GM12878 (cell line): ENCODE data around the gene CCP110. TPM values are rescaled to one million over a fixed set of nuclear protein-coding genes. Genes with fewer than 3 reads are reported as not detected.

Experiments
- ATAC-seq: fragments of 200-7000 bp; cut with Tn5 transposase; 3 replicates; pipeline ENCODE4 v1.9.1; 2020; ENCODE audit warnings: mild to moderate bottlenecking, moderate library complexity
- BruUV-seq: library from RNA; stranded (reverse); fragments of 400-500 nt; replicated peaks from 2 replicates; lab custom pipeline; 2021; lab: Mats Ljungman, UMichigan
- CTCF ChIA-PET: fragments of 300-600 bp; sonication (Branson Sonifier 250); formaldehyde crosslinking; extraction: SDS; loops from one replicate; lab custom pipeline; 2021; ENCODE audit warnings: inconsistent platforms; lab: Yijun Ruan, JAX
- POLR2A ChIA-PET: fragments of 350-600 bp; formaldehyde crosslinking; extraction: SDS; loops from one replicate; lab custom pipeline; 2021; ENCODE audit warnings: inconsistent platforms; lab: Charles Lee
- RAD21 ChIA-PET: fragments of 300-600 bp; sonication (Branson Sonifier 250); formaldehyde crosslinking; loops from one replicate; lab custom pipeline; 2023; ENCODE audit warnings: antibody characterized with exemption; ENCODE audit not compliant: unreplicated experiment; lab: Charles Lee
- SMC1A ChIA-PET: fragments of 300-600 bp; sonication (Branson Sonifier 250); formaldehyde crosslinking; loops from one replicate; lab custom pipeline; 2023; ENCODE audit not compliant: unreplicated experiment, uncharacterized antibody; lab: Charles Lee
- DNase-seq: peaks from one replicate; pipeline ENCODE4 v3.0.0-alpha.2; 2011; ENCODE audit warnings: low read depth, low spot score
- FAIRE-seq: peaks from 3 replicates; lab custom pipeline; 2011; peaks lifted over from hg19 to GRCh38; lab: Jason Lieb, UNC
- H2AFZ ChIP-seq: 2 replicates; pipeline ENCODE4 v1.6.0; 2011; ENCODE audit warnings: low read depth, low read length, control low read depth; ENCODE audit not compliant: control insufficient read depth
- H3K27ac ChIP-seq: 2 replicates; pipeline ENCODE4 v1.5.1; 2011; ENCODE audit warnings: control low read depth; ENCODE audit not compliant: control insufficient read depth, insufficient read depth
- H3K27me3 ChIP-seq, 2 experiments: replicated peaks in 1 of 2; 2 replicates each; pipeline versions ENCODE4 v1.6.0 to v1.6.1; 2011; ENCODE audit warnings: low read length in 1 of 2; ENCODE audit not compliant: control insufficient read depth in 2 of 2, insufficient read depth in 2 of 2
- H3K36me3 ChIP-seq, 2 experiments: 2 replicates each; pipeline ENCODE4 v1.5.1; 2011; ENCODE audit warnings: low read length in 1 of 2; ENCODE audit not compliant: control insufficient read depth in 2 of 2, insufficient read depth in 2 of 2
- H3K4me1 ChIP-seq: 2 replicates; pipeline ENCODE4 v1.6.1; 2011; ENCODE audit warnings: mild to moderate bottlenecking, low read length, moderate library complexity, mixed read lengths; ENCODE audit not compliant: control insufficient read depth, insufficient read depth
- H3K4me2 ChIP-seq: 2 replicates; pipeline ENCODE4 v1.6.0; 2011; ENCODE audit warnings: control low read depth; ENCODE audit not compliant: control insufficient read depth, insufficient read depth
- H3K4me3 ChIP-seq: fragments of 200-600 bp; sonication (generic); 2 replicates; pipeline ENCODE4 v1.5.1; 2016
- H3K79me2 ChIP-seq: 2 replicates; pipeline ENCODE4 v1.6.0; 2011; ENCODE audit warnings: low read length; ENCODE audit not compliant: control insufficient read depth, insufficient read depth
- H3K9ac ChIP-seq: 2 replicates; pipeline ENCODE4 v1.8.0; 2011; ENCODE audit warnings: low read length, control low read depth, mixed read lengths; ENCODE audit not compliant: control insufficient read depth, insufficient read depth
- H3K9me3 ChIP-seq: replicated peaks from 3 replicates; pipeline ENCODE4 v1.5.1; 2011; ENCODE audit warnings: mild to moderate bottlenecking, low read length; ENCODE audit not compliant: control insufficient read depth, insufficient read depth
- H4K20me1 ChIP-seq: 2 replicates; pipeline ENCODE4 v1.6.0; 2011; ENCODE audit not compliant: control insufficient read depth, insufficient read depth
- ATF7 ChIP-seq: fragments of 450-650 bp; IDR thresholded peaks from 2 replicates; pipeline ENCODE4 v1.6.1; 2016; ENCODE audit warnings: low read depth, mild to moderate bottlenecking
- BCLAF1 ChIP-seq: fragments of 450-650 bp; IDR thresholded peaks from 2 replicates; pipeline ENCODE4 v1.6.1; 2017; ENCODE audit warnings: antibody characterized with exemption, mild to moderate bottlenecking, moderate library complexity
- BHLHE40 ChIP-seq, 2 experiments: fragments of 450-650 bp in 1 of 2; IDR thresholded peaks; 2 replicates each; pipeline ENCODE4 v1.6.1; 2011 to 2017; ENCODE audit warnings: low read depth in 2 of 2, borderline replicate concordance in 1 of 2, improper control_type of control experiment in 1 of 2, low read length in 1 of 2, mild to moderate bottlenecking in 1 of 2
- EZH2 ChIP-seq: IDR thresholded peaks from 2 replicates; pipeline ENCODE4 v1.6.1; 2012; ENCODE audit warnings: low read depth, mild to moderate bottlenecking, control low read depth, inconsistent platforms, low read length, borderline replicate concordance; ENCODE audit not compliant: control insufficient read depth
- PAX5 ChIP-seq: IDR thresholded peaks from 2 replicates; pipeline ENCODE4 v1.6.1; 2011; ENCODE audit warnings: low read depth, low read length, borderline replicate concordance
- PBX3 ChIP-seq: IDR thresholded peaks from 2 replicates; pipeline ENCODE4 v1.6.1; 2011; ENCODE audit warnings: mild to moderate bottlenecking, low read depth, low read length, moderate library complexity; ENCODE audit not compliant: insufficient replicate concordance
- SMC3 ChIP-seq: IDR thresholded peaks from 2 replicates; pipeline ENCODE4 v1.6.1; 2011; ENCODE audit warnings: low read length, improper control_type of control experiment, borderline replicate concordance
- SUPT20H ChIP-seq: IDR thresholded peaks from 2 replicates; pipeline ENCODE4 v1.6.1; 2011; ENCODE audit warnings: low read depth, mild to moderate bottlenecking, low read length, moderate library complexity, borderline replicate concordance; ENCODE audit not compliant: control insufficient read depth
- TCF7 ChIP-seq: IDR thresholded peaks from 2 replicates; pipeline ENCODE4 v1.6.1; 2014; ENCODE audit warnings: antibody characterized with exemption, borderline replicate concordance
- ZBTB4 ChIP-seq: fragments of 450-650 bp; formaldehyde crosslinking; IDR thresholded peaks from 2 replicates; pipeline ENCODE4 v1.4.0; 2022; ENCODE audit warnings: mild to moderate bottlenecking, moderate library complexity
- ZNF384 ChIP-seq: IDR thresholded peaks from 2 replicates; pipeline ENCODE4 v1.6.1; 2012; ENCODE audit warnings: low read depth, mild to moderate bottlenecking, low read length, improper control_type of control experiment, borderline replicate concordance
- WGBS: methylation state at CpG from one replicate; pipeline ENCODE4 v1.1.6; 2016; ENCODE audit warnings: low lambda C conversion rate; ENCODE audit not compliant: insufficient replicate concordance, insufficient coverage; ENCODE audit errors: missing lambda C conversion rate; 5-methylcytosine and 5-hydroxymethylcytosine counted together
- in situ Hi-C: fragments of 300-500 bp; cut with MboI; formaldehyde crosslinking; loops from 9 replicates; pipeline ENCODE4 v1.14.3; 2018; ENCODE audit warnings: mixed read lengths
- intact Hi-C: fragments of 100-400 bp; cut with micrococcal nuclease; formaldehyde crosslinking; loops from one replicate; pipeline ENCODE4 v1.14.2; 2022; ENCODE audit not compliant: unreplicated experiment
- polyA plus RNA-seq, 11 experiments: library from polyadenylated mRNA; depleted of rRNA in 4 of 11; unstranded in 6 of 11; stranded (reverse) in 5 of 11; fragments of >200 nt; fragmentation: Nextera tagmentation in 4 of 11; fragmentation: Illumina TruSeq in 1 of 11; extraction: Ambion mirVana in 4 of 11; extraction: Trizol in 1 of 11; gene quantifications; 1 replicate in 1 of 11; 2 replicates in 10 of 11; pipeline versions ENCODE4 v1.2.1 to v1.2.3, GENCODE V29; 2011 to 2016; ENCODE audit warnings: inconsistent platforms in 2 of 11, missing spikeins in 2 of 11, low read depth in 1 of 11
- total RNA-seq, 4 experiments: library from RNA; depleted of rRNA in 3 of 4; stranded (reverse); fragments of >200 nt in 3 of 4; fragmentation: Illumina TruSeq in 1 of 4; extraction: Trizol in 1 of 4; gene quantifications; 2 replicates each; pipeline versions ENCODE4 v1.2.1 to v1.2.3, GENCODE V29; 2013 to 2021

The CCP110 gene
- total and polyA plus RNA-seq, 10 of the 15 experiments (the other 5 are each of a cell fraction or from before 2014, with no cell fraction given) = 6.4 to 38.1 (median 26.7) TPM

GRCh38 chr16:19599968-19600716 lies 76.4 kb downstream of the CCP110 start:
- BruUV-seq = no TSS peak
- no peaks in the 10 kb centered on the region for H3K27me3 ChIP-seq
- 95% methylated on average over 5 of the region's 5 CpGs for WGBS
- FAIRE-seq (no peak), DNase-seq (no peak), ATAC-seq (no peak)
- peaks cover 0 to 9% of the 10 kb centered on the region in 2 experiments; a peak in 3 of 4 replicates for H3K36me3 ChIP-seq
- H3K4me3 ChIP-seq = no peak overlapping the region
- RAD21 ChIA-PET = interaction anchor here (0.8 to 1.7 kb wide), 3 partner anchors 11 to 287 kb away, joined by 3 to 14 read pairs (median 3); partner anchors contain the start of gene GPRC5B
- intact Hi-C loops (no loop called here), in situ Hi-C loops (loop anchor here (5.0 kb wide), 1 partner anchor 287 kb away; no protein-coding TSS in a partner anchor)
- no peaks in the 10 kb centered on the region for H3K4me1 ChIP-seq
- no peak overlapping the region for H3K27ac ChIP-seq
- CTCF ChIA-PET = interaction anchor here (0.6 to 9.9 kb wide), 11 partner anchors 10 to 785 kb away, joined by 3 to 149 read pairs (median 4); partner anchors contain the start of genes GPRC5B and VPS35L
- no peak overlapping the region for H2AFZ ChIP-seq
- H3K79me2 ChIP-seq = no peaks in the 10 kb centered on the region
- SMC1A ChIA-PET = interaction anchor here (0.7 to 5.6 kb wide), 6 partner anchors 9 to 288 kb away, joined by 3 to 61 read pairs (median 4); partner anchors contain the start of gene VPS35L
- H3K9me3 ChIP-seq = no peaks in the 10 kb centered on the region
- no peaks in the 10 kb centered on the region for H4K20me1 ChIP-seq
- no peak overlapping the region for H3K4me2 ChIP-seq
- POLR2A ChIA-PET = interaction anchor here (0.7 kb wide), 1 partner anchor 64 kb away, joined by 3 read pairs; no protein-coding TSS in a partner anchor
- H3K9ac ChIP-seq = no peak overlapping the region
- TF ChIP-seq PBX3 (no peak), ZNF384 (no peak), TCF7 (no peak), SUPT20H (no peak), PAX5 (no peak), SMC3 (no peak), EZH2 (no peak), BHLHE40 (IDR thresholded peaks at IDR 0.05; ENCODE audit: borderline replicate concordance in 1 of 2, low read depth in 2 of 2, low read length in 1 of 2) (no peak), ATF7 (no peak), BCLAF1 (no peak), ZBTB4 (no peak)
